Epithelial cell of proximal tubule (primary cell): ENCODE data around the gene PLB1. TPM values are rescaled to one million over a fixed set of nuclear protein-coding genes. Genes with fewer than 3 reads are reported as not detected.

Experiments
- DNase-seq: peaks from one replicate; pipeline ENCODE4 v3.0.0-alpha.2; 2011; ENCODE audit warnings: low read depth
- H3K4me3 ChIP-seq: 2 replicates; pipeline ENCODE4 v1.5.1; 2011; ENCODE audit warnings: low read depth, mild to moderate bottlenecking, low read length
- total RNA-seq: library from RNA; depleted of rRNA; stranded (reverse); fragments of >200 nt; gene quantifications from 2 replicates; pipeline ENCODE4 v1.2.3, GENCODE V29; 2015
- TF ChIP-seq, protein P1 (sequence below): conservative IDR thresholded peaks from 2 replicates; pipeline ENCODE4 v1.5.1; 2012; ENCODE audit warnings: low read depth, mild to moderate bottlenecking, low read length

The PLB1 gene
- total RNA-seq, 1 donor from 2014 or later: 2.1 TPM

DNA sequence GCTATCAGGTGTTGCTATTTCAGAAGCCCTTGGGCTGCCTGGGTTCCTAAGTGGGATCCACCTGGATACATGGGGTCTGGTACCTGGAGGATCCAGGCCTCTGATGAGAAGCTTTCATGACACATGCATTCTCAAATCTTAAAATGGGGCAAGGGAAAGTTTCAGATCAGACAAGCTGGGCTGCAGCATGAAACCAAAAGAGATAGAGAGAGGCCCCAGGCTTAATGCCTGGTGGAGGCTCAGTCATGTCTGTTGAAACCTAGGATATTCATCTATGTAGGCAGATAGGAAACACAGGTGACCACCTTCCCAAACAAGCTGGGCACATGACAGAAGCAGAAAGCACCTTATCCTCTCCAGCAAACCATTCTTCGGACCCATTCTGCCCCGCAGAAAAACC is 18.8 kb upstream of the PLB1 start:
- TF ChIP-seq, protein P1, sequence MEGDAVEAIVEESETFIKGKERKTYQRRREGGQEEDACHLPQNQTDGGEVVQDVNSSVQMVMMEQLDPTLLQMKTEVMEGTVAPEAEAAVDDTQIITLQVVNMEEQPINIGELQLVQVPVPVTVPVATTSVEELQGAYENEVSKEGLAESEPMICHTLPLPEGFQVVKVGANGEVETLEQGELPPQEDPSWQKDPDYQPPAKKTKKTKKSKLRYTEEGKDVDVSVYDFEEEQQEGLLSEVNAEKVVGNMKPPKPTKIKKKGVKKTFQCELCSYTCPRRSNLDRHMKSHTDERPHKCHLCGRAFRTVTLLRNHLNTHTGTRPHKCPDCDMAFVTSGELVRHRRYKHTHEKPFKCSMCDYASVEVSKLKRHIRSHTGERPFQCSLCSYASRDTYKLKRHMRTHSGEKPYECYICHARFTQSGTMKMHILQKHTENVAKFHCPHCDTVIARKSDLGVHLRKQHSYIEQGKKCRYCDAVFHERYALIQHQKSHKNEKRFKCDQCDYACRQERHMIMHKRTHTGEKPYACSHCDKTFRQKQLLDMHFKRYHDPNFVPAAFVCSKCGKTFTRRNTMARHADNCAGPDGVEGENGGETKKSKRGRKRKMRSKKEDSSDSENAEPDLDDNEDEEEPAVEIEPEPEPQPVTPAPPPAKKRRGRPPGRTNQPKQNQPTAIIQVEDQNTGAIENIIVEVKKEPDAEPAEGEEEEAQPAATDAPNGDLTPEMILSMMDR: no peak
- DNase-seq: no peak
- H3K4me3 ChIP-seq: no peak overlapping the region

DNA sequence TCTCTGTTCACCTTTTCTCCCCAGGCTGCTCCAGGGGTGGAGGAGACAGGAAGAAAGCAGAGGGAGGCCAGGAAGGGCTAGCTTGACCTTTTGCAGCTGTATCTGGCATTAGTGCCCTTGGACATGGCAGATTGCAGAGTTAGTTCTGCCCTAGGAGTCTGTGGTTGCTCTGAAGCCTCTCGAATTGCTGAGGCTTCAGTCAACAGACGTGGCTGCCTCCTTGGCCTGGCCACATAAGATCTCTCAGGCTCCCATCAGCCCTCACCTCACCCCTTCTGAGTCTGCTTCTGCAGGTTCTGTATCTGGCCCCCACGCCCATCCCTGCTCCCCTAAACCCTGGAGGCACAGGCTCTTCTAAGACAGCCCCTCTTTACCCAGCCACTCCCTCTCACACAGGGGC is 18.2 kb upstream of the PLB1 start:
- no peak overlapping the region for H3K4me3 ChIP-seq
- TF ChIP-seq, protein P1: no peak
- DNase-seq: no peak

DNA sequence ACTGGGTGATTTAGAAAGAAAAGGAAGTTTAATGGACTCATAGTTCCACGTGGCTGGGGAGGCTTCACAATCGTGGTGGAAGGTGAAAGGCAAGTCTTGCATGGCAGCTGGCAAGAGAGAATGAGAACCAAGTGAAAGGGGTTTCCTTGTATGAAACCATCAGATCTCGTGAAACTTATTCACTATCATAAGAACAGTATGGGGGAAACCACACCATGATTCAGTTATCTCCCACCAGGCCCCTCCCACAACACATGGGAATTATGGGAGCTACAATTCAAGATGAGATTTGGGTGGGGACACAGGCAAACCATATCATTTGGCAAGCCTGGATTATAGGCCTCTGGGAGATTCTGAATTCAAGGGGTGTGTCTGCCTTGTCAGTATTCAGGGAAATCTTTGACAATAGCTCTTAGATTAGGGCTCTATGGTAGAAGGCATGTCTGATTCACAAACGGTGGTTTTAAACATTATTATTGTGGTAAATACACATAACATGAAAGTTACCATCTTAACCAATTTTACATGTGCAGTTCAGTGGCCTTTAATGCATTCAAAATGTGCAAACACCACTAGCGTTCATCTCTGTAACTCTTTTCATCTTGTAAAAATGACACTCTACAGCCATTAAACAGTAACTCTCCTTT is 15.3 kb upstream of the PLB1 start:
- no peak for DNase-seq
- TF ChIP-seq, protein P1: no peak
- H3K4me3 ChIP-seq: no peak overlapping the region

DNA sequence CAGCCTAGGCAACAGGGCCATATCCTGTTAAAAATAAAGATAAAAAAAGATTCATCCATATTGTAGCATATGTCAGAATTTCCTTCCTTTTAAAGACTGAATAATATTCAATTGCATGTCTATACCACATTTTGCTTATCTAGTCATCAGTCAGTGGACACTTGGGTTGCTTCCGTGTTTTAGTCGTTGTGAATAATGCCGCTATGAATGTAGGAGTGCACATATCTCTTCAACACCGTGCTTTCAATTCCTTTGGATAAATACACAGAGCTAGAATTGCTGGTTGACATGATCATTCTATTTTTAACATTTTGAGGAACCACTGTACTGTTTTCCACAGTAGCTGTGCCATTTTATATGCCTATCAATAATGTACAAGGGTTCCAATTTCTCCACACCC is 14.0 kb upstream of the PLB1 start:
- TF ChIP-seq, protein P1: no peak
- DNase-seq: no peak

DNA sequence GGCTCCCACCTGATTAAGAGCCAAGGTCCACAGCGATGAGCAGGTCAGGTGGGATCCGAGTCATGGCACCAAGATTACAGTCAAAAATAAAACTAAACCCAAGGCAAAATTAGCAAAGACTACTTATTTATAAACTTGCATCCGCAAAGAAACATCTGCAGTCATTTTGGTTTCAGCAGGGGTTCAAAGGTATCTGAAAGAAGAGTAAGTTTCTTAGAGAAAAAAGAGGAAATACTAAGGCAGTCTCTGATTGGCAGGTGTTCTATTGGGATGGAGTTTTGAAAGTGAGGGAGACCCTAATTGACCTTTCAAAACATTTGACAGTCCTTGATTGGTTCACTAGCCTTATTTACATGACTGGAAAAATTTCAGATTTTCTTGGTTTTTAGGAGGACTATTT is 11.0 kb upstream of the PLB1 start:
- TF ChIP-seq, protein P1: no peak
- H3K4me3 ChIP-seq: no peak overlapping the region
- DNase-seq: no peak

More for the DNA sequence above, 14.0 kb upstream of the PLB1 start:
- H3K4me3 ChIP-seq: no peak overlapping the region

DNA sequence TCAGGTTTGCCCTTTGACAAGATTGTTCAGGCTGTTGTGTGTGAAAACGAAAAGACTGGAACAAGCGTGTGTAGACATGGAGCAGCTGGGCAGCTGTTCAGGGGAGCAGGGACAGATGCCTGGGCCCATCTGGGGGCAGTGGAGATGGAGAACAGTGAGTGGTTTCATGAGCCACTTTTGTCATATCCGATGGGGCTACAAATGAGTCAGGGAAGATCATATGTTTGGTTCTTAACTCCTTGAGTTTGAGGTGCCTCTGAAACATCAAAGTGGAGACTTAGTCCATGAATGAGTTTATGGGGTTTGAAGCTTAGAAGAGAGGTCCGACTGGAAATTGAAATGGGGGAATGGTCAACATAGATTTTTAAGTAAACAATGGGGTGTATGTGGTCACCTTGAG is 9.3 kb upstream of the PLB1 start:
- TF ChIP-seq, protein P1: no peak
- no peak for DNase-seq
- no peak overlapping the region for H3K4me3 ChIP-seq

DNA sequence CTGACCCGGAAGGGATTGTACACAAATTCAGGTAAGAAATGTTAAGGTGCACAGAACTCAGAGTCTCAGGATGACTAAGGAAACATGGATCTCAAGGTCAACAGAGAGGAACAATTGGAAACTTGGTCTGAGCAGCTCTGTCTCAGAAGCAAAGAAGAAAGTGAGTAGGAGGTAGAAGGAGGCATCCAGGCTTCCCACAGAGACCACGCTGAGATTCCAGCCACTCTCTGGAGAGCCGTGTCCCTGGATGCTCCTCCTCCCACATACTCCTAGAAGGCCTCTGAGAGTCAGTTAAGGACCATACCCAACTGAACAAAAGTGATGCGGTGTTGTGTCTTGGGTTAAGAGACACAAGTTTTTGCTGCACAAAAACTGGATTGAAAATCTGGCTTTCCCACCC is 8.6 kb upstream of the PLB1 start:
- no peak for DNase-seq
- H3K4me3 ChIP-seq: no peak overlapping the region
- TF ChIP-seq, protein P1: no peak
